Measurements from ENCODE around the gene PAQR5. TPM values are rescaled to one million over a fixed set of nuclear protein-coding genes. Genes with fewer than 3 reads are reported as not detected.

PAQR5 gene
- total RNA-seq, 2 donors from 2014 or later = 6.5 to 11.5 TPM

DNA sequence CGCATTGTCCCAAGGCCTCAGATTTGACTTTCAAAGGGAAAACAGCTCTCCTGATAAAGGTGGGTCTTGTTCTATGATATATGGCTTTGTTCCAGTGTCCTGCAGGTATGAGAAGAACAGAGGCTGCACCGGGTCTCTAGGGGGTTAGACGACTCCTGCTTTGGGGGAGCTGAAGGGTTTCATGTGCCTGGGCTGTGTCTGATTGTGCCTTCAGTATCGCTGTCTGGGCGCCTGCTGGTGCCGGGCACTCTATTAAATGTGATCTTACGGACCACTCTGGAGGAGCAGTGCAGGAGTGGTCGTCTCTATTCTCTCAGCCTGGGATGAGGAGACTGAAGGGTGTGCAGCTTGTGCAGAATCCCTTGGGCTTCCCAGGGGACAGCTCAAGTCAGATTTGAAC lies 16.0 kb downstream of the PAQR5 start:
- Histone ChIP-seq H3K27me3 (no peaks in the 10 kb centered on the region), H3K4me3 (no peak overlapping the region), H3K27ac (peak overlapping the region in 2 of 4 donors; percentile 49 to 67), H3K4me1 (peaks cover 53% of the 10 kb centered on the region), H3K9me3 (no peaks in the 10 kb centered on the region), H3K36me3 (replicated peaks in 1 of 2; ENCODE audit: insufficient read depth in 1 of 2, low read depth in 2 of 2) (no peaks in the 10 kb centered on the region)
- 67 to 72% methylated on average over 6 to 8 of the region's 8 CpGs for WGBS, 2 donors
- ATAC-seq (no peak), DNase-seq (no peak)
- TF ChIP-seq POLR2A (IDR thresholded peaks at IDR 0.05) (no peak), CTCF (IDR thresholded peaks at IDR 0.05) (no peak)
- intact Hi-C loops (cut with DNase I) = no loop called here

- ATAC-seq (no peak), DNase-seq (no peak)
- peak overlapping the region in 3 of 4 donors; percentile 54 to 67 (median 67) for H3K27ac ChIP-seq
- no peaks in the 10 kb centered on the region for H3K9me3 ChIP-seq
- no peaks in the 10 kb centered on the region for H3K36me3 ChIP-seq (replicated peaks in 1 of 2; ENCODE audit: insufficient read depth in 1 of 2, low read depth in 2 of 2)
- H3K4me3 ChIP-seq = no peak overlapping the region
- H3K27me3 ChIP-seq = no peaks in the 10 kb centered on the region
- H3K4me1 ChIP-seq = peaks cover 58% of the 10 kb centered on the region
- intact Hi-C loops (cut with DNase I) = no loop called here
- TF ChIP-seq POLR2A (IDR thresholded peaks at IDR 0.05) (no peak), CTCF (IDR thresholded peaks at IDR 0.05) (no peak)
- 63 to 72% methylated on average over 9 of the region's 9 CpGs for WGBS, 2 donors
Measured at GRCh38 chr15:69315402-69316110, 16.8 kb downstream of the PAQR5 start.

DNA sequence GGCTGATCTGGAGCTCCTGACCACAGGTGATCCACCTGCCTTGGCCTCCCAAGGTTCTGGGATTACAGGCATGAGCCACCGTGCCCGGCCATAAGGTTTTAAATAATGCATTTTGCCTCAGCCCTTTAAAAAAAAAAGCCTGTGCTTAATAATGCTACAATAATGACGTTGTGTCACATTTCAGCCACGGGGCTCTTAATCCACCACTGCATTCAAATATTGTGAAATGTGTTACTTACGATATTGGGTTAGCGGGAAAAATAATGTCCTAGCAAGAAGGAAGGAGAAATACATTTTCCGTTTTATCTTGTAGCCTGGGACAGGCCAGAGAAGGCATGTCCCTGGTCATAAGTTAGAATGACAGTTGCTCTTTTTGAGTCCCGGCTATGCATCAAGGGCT lies 17.6 kb downstream of the PAQR5 start:
- Histone ChIP-seq H3K27me3 (no peaks in the 10 kb centered on the region), H3K27ac (peak overlapping the region in 3 of 4 donors; percentile 54 to 67 (median 67)), H3K4me3 (no peak overlapping the region), H3K9me3 (no peaks in the 10 kb centered on the region), H3K36me3 (replicated peaks in 1 of 2; ENCODE audit: insufficient read depth in 1 of 2, low read depth in 2 of 2) (no peaks in the 10 kb centered on the region), H3K4me1 (peaks cover 58% of the 10 kb centered on the region)
- ATAC-seq = no peak
- no peak for DNase-seq
- 55 to 68% methylated on average over 8 of the region's 8 CpGs for WGBS, 2 donors
- intact Hi-C loops (cut with DNase I) = no loop called here
- TF ChIP-seq CTCF (IDR thresholded peaks at IDR 0.05) (no peak), POLR2A (IDR thresholded peaks at IDR 0.05) (no peak)

GRCh38 chr15:69317392-69317841 lies 18.7 kb downstream of the PAQR5 start:
- Histone ChIP-seq H3K27me3 (no peaks in the 10 kb centered on the region), H3K9me3 (no peaks in the 10 kb centered on the region), H3K4me1 (peaks cover 58% of the 10 kb centered on the region), H3K4me3 (no peak overlapping the region), H3K36me3 (replicated peaks in 1 of 2; ENCODE audit: insufficient read depth in 1 of 2, low read depth in 2 of 2) (no peaks in the 10 kb centered on the region), H3K27ac (peak overlapping the region in 3 of 4 donors; percentile 54 to 67 (median 67))
- ATAC-seq = peak; percentile 69
- intact Hi-C loops (cut with DNase I) = no loop called here
- TF ChIP-seq POLR2A (IDR thresholded peaks at IDR 0.05) = no peak
- TF ChIP-seq CTCF (IDR thresholded peaks at IDR 0.05) = no peak
- DNase-seq = peak in 2 of 4 donors; percentile 21 to 29
- WGBS, 2 donors = 35 to 38% methylated on average over 5 of the region's 5 CpGs

GRCh38 chr15:69318033-69318432 lies 19.3 kb downstream of the PAQR5 start:
- TF ChIP-seq POLR2A (IDR thresholded peaks at IDR 0.05) (no peak), CTCF (IDR thresholded peaks at IDR 0.05) (no peak)

More at GRCh38 chr15:69318033-69318432, 19.3 kb downstream of the PAQR5 start:
- intact Hi-C loops (cut with DNase I) = no loop called here
- H3K27me3 ChIP-seq = no peaks in the 10 kb centered on the region
- peaks cover 57% of the 10 kb centered on the region for H3K4me1 ChIP-seq
- H3K27ac ChIP-seq = peak overlapping the region in 3 of 4 donors; percentile 54 to 67 (median 67)
- 70 to 74% methylated on average over 7 of the region's 7 CpGs for WGBS, 2 donors
- H3K36me3 ChIP-seq (replicated peaks in 1 of 2; ENCODE audit: insufficient read depth in 1 of 2, low read depth in 2 of 2) = no peaks in the 10 kb centered on the region
- DNase-seq (no peak), ATAC-seq (no peak)
- no peak overlapping the region for H3K4me3 ChIP-seq
- no peaks in the 10 kb centered on the region for H3K9me3 ChIP-seq

Measured in body of pancreas (tissue), 4 donors.